K562 (cell line): Measurements from ENCODE around the gene ARL2. TPM values are rescaled to one million over a fixed set of nuclear protein-coding genes. Genes with fewer than 3 reads are reported as not detected.
A peak's percentile ranks its signal among the peaks of the same experiment; 100 is the strongest.

Experiments
- ATAC-seq: fragments of 200-7000 bp; cut with Tn5 transposase; 3 replicates; pipeline ENCODE4 v1.9.1; 2020; ENCODE audit warnings: moderate library complexity
- BruUV-seq: library from RNA; stranded (reverse); fragments of 400-500 nt; replicated peaks from 2 replicates; lab custom pipeline; 2021; lab: Mats Ljungman, UMichigan
- CTCF ChIA-PET: fragments of 300-600 bp; formaldehyde crosslinking; extraction: SDS; loops from one replicate; lab custom pipeline; 2021; ENCODE audit warnings: low intra/inter-chr PET ratio; lab: Yijun Ruan, JAX
- POLR2A ChIA-PET: fragments of 300-600, 350-650 bp; sonication (Branson Sonifier 250); formaldehyde crosslinking; extraction: SDS; loops from one replicate; lab custom pipeline; 2021; ENCODE audit warnings: antibody characterized with exemption, inconsistent platforms; lab: Yijun Ruan, JAX
- DNase-seq, 4 experiments: peaks; one replicate each; pipeline versions ENCODE4 v3.0.0 to v3.0.0-alpha.2; 2011 to 2018; ENCODE audit warnings: low spot score in 3 of 4, mixed read lengths in 3 of 4; ENCODE audit errors: extremely low read depth in 1 of 4
- FAIRE-seq: peaks from 2 replicates; lab custom pipeline; 2011; peaks lifted over from hg19 to GRCh38; lab: Jason Lieb, UNC
- H2AFZ ChIP-seq: 2 replicates; pipeline ENCODE4 v1.6.0; 2011; ENCODE audit warnings: low read depth, low read length, control low read depth, inconsistent platforms
- H3K27ac ChIP-seq: fragments of 200-600 bp; 3 replicates; pipeline ENCODE4 v1.8.0; 2011; ENCODE audit warnings: low read depth, mild to moderate bottlenecking, control low read depth, inconsistent platforms, low read length, moderate library complexity, mixed read lengths; ENCODE audit errors: extremely low read depth
- H3K27me3 ChIP-seq, 2 experiments: fragments of 300-600 bp in 1 of 2; 2 replicates in 1 of 2; 3 replicates in 1 of 2; pipeline versions ENCODE4 v1.6.0 to v1.8.0; 2011; ENCODE audit warnings: inconsistent platforms in 2 of 2, low read length in 2 of 2, mild to moderate bottlenecking in 1 of 2, mixed read lengths in 1 of 2, moderate library complexity in 1 of 2; ENCODE audit not compliant: control insufficient read depth in 2 of 2, insufficient read depth in 2 of 2
- H3K36me3 ChIP-seq: fragments of 300-600 bp; 3 replicates; pipeline ENCODE4 v1.8.0; 2011; ENCODE audit warnings: mild to moderate bottlenecking, low read length, inconsistent platforms; ENCODE audit not compliant: control insufficient read depth, insufficient read depth
- H3K4me1 ChIP-seq, 2 experiments: fragments of 200-600 bp in 1 of 2; replicated peaks in 1 of 2; 2 replicates in 1 of 2; 3 replicates in 1 of 2; pipeline versions ENCODE4 v1.5.1 to v1.8.0; 2011; ENCODE audit warnings: inconsistent platforms in 2 of 2, low read length in 2 of 2, mild to moderate bottlenecking in 1 of 2, mixed read lengths in 1 of 2, moderate library complexity in 1 of 2; ENCODE audit not compliant: control insufficient read depth in 2 of 2, insufficient read depth in 2 of 2
- H3K4me2 ChIP-seq: 2 replicates; pipeline ENCODE4 v1.6.1; 2011; ENCODE audit warnings: low read length, control low read depth, inconsistent platforms, mixed read lengths; ENCODE audit not compliant: insufficient read depth
- H3K4me3 ChIP-seq: fragments of 200-600 bp; sonication (generic), shearing (Covaris generic); 2 replicates; pipeline ENCODE4 v1.5.1; 2016; ENCODE audit warnings: control low read depth, inconsistent platforms
- H3K79me2 ChIP-seq: fragments of 200-600 bp; 3 replicates; pipeline ENCODE4 v1.8.0; 2011; ENCODE audit warnings: low read length, inconsistent platforms; ENCODE audit not compliant: control insufficient read depth, insufficient read depth
- H3K9ac ChIP-seq, 2 experiments: 2 replicates each; pipeline versions ENCODE4 v1.6.0 to v1.6.1; 2011; ENCODE audit warnings: low read depth in 2 of 2, low read length in 2 of 2, control low read depth in 1 of 2, inconsistent platforms in 1 of 2, mild to moderate bottlenecking in 1 of 2, mixed read lengths in 1 of 2; ENCODE audit not compliant: insufficient read depth in 1 of 2
- H3K9me1 ChIP-seq: one replicate; pipeline ENCODE4 v1.6.0; 2011; ENCODE audit warnings: inconsistent platforms, mild to moderate bottlenecking, low read length, moderate library complexity; ENCODE audit not compliant: control insufficient read depth, insufficient read depth
- H3K9me3 ChIP-seq: replicated peaks from 2 replicates; pipeline ENCODE4 v1.5.1; 2011; ENCODE audit warnings: low read depth, low read length, inconsistent platforms; ENCODE audit not compliant: control insufficient read depth, insufficient read depth
- H4K20me1 ChIP-seq: replicated peaks from 2 replicates; pipeline ENCODE4 v1.6.1; 2011; ENCODE audit warnings: low read length, inconsistent platforms, mixed read lengths; ENCODE audit not compliant: control insufficient read depth, insufficient read depth
- ATF3 ChIP-seq, 2 experiments: fragments of 450-650 bp in 1 of 2; sonication (generic) in 1 of 2; formaldehyde crosslinking in 1 of 2; IDR thresholded peaks in 1 of 2; conservative IDR thresholded peaks in 1 of 2; 2 replicates each; pipeline versions ENCODE4 v1.6.1 to v1.8.1; 2016 to 2023; ENCODE audit warnings: mild to moderate bottlenecking in 2 of 2, moderate library complexity in 2 of 2, inconsistent platforms in 1 of 2, missing genetic modification reagents in 1 of 2
- BMI1 ChIP-seq: fragments of 150-350 bp; IDR thresholded peaks from 2 replicates; pipeline ENCODE4 v1.6.1; 2014; ENCODE audit warnings: low read length
- CEBPG ChIP-seq, 3 experiments: fragments of 200-800 bp in 1 of 3; sonication (Bioruptor generic) in 1 of 3; sonication (generic) in 1 of 3; formaldehyde crosslinking in 1 of 3; IDR thresholded peaks in 2 of 3; conservative IDR thresholded peaks in 1 of 3; 2 replicates each; pipeline versions ENCODE4 v1.6.1 to v1.8.0; 2016 to 2022; ENCODE audit warnings: missing compliant biosample characterization in 2 of 3, missing genetic modification characterization in 2 of 3, mild to moderate bottlenecking in 1 of 3, missing genetic modification reagents in 1 of 3
- JUN ChIP-seq, 2 experiments: sonication (generic) in 1 of 2; formaldehyde crosslinking in 1 of 2; IDR thresholded peaks; 2 replicates each; pipeline versions ENCODE4 v1.6.1 to v1.8.0; 2012 to 2022; ENCODE audit warnings: borderline replicate concordance in 2 of 2, mild to moderate bottlenecking in 2 of 2, improper control_type of control experiment in 1 of 2, low read depth in 1 of 2, low read length in 1 of 2, missing genetic modification reagents in 1 of 2
- MED1 ChIP-seq: sonication (generic); formaldehyde crosslinking; IDR thresholded peaks from 2 replicates; pipeline ENCODE4 v1.8.1; 2023; ENCODE audit warnings: missing genetic modification reagents, borderline replicate concordance
- PHF8 ChIP-seq: fragments of 200-600 bp; sonication (generic); IDR thresholded peaks from 2 replicates; pipeline ENCODE4 v1.6.1; 2012; ENCODE audit warnings: mixed run types, mild to moderate bottlenecking, inconsistent platforms, low read length, moderate library complexity, borderline replicate concordance
- PML ChIP-seq: IDR thresholded peaks from 2 replicates; pipeline ENCODE4 v1.6.1; 2012; ENCODE audit warnings: low read length, inconsistent platforms
- PRPF4 ChIP-seq: fragments of 200-400 bp; formaldehyde crosslinking; IDR thresholded peaks from one replicate; pipeline ENCODE4 v1.6.1; 2017; ENCODE audit warnings: low read length, low read depth, mild to moderate bottlenecking; ENCODE audit not compliant: insufficient read depth, poor library complexity, severe bottlenecking
- WGBS: fragments of 100-300 bp; shearing (Covaris generic); methylation state at CpG from one replicate; pipeline ENCODE4 v1.1.6; 2016; ENCODE audit warnings: low coverage, mixed read lengths; ENCODE audit not compliant: insufficient coverage; ENCODE audit errors: missing lambda C conversion rate; 5-methylcytosine and 5-hydroxymethylcytosine counted together
- in situ Hi-C: fragments of 300-500 bp; cut with MboI; formaldehyde crosslinking; loops from 4 replicates; pipeline ENCODE4 v1.15.0; 2018; ENCODE audit warnings: inconsistent platforms, mixed read lengths
- intact Hi-C: fragments of 100-400 bp; cut with micrococcal nuclease; formaldehyde crosslinking; loops from 2 replicates; pipeline ENCODE4 v1.14.2; 2022
- polyA plus RNA-seq, 8 experiments: library from polyadenylated mRNA; depleted of rRNA in 4 of 8; stranded (reverse) in 5 of 8; unstranded in 3 of 8; fragments of >200 nt; fragmentation: Nextera tagmentation in 2 of 8; fragmentation: Illumina TruSeq in 1 of 8; extraction: Ambion mirVana in 2 of 8; extraction: Trizol in 1 of 8; gene quantifications; 2 replicates each; pipeline versions ENCODE4 v1.2.1 to v1.2.3, GENCODE V29; 2011 to 2014; ENCODE audit warnings: inconsistent platforms in 1 of 8, missing spikeins in 1 of 8
- total RNA-seq, 7 experiments: library from RNA; depleted of rRNA in 6 of 7; stranded (reverse); fragments of >200 nt in 6 of 7; fragmentation: Illumina TruSeq in 2 of 7; extraction: Trizol in 2 of 7; gene quantifications; 2 replicates each; pipeline versions ENCODE4 v1.2.1 to v1.2.3, GENCODE V29; 2011 to 2021; ENCODE audit warnings: low replicate concordance in 1 of 7

Gene ARL2
- total and polyA plus RNA-seq, 9 of the 15 experiments (the other 6 are each of a cell fraction or from before 2014, with no cell fraction given): 5.7 to 154 (median 92.2) TPM

GRCh38 chr11:64967375-64967774 lies 46.6 kb upstream of the ARL2 start:
- H3K4me1 ChIP-seq: peaks cover 4 to 12% of the 10 kb centered on the region in 2 experiments; a peak in 4 of 5 replicates
- POLR2A ChIA-PET: no interaction called here
- FAIRE-seq (no peak), ATAC-seq (no peak), DNase-seq (no peak)
- H3K36me3 ChIP-seq: no peaks in the 10 kb centered on the region
- TF ChIP-seq PRPF4: no peak
- TF ChIP-seq BMI1: no peak
- TF ChIP-seq PHF8: no peak
- H3K4me2 ChIP-seq: no peak overlapping the region
- WGBS: 44% methylated on average over 3 of the region's 3 CpGs
- H3K9me3 ChIP-seq: no peaks in the 10 kb centered on the region
- no peak overlapping the region for H3K9ac ChIP-seq
- no peak overlapping the region for H2AFZ ChIP-seq
- BruUV-seq: no TSS peak
- intact Hi-C loops: no loop called here
- no peaks in the 10 kb centered on the region for H3K27me3 ChIP-seq
- CTCF ChIA-PET: no interaction called here
- no peak overlapping the region for H3K4me3 ChIP-seq
- no peak overlapping the region for H3K27ac ChIP-seq
- in situ Hi-C loops: no loop called here
- no peaks in the 10 kb centered on the region for H4K20me1 ChIP-seq
- no peaks in the 10 kb centered on the region for H3K79me2 ChIP-seq
- no peaks in the 10 kb centered on the region for H3K9me1 ChIP-seq

- H2AFZ ChIP-seq: no peak overlapping the region
- H3K4me2 ChIP-seq: no peak overlapping the region
- no peak overlapping the region for H3K27ac ChIP-seq
- TF ChIP-seq ATF3 (IDR thresholded peaks at IDR 0.05) (peak; percentile 82), ATF3 (CRISPR knock-in tag; conservative IDR thresholded peaks at IDR 0.05) (no peak), CEBPG (CRISPR knock-in tag; IDR thresholded peaks at IDR 0.05) (no peak), CEBPG (tag; conservative IDR thresholded peaks at IDR 0.05 in 1 of 2, IDR thresholded peaks at IDR 0.05 in 1 of 2) (peak in 1 of 2 experiments; percentile 24; a peak in 1 of 4 replicates), MED1 (CRISPR knock-in tag) (no peak), PML (no peak), JUN (IDR thresholded peaks at IDR 0.05; ENCODE audit: borderline replicate concordance, low read depth, low read length) (0 out of 2 replicates have a peak, but pooled peaks have one; percentile 53), JUN (CRISPR knock-in tag; IDR thresholded peaks at IDR 0.05; ENCODE audit: borderline replicate concordance) (no peak)
- no peak for ATAC-seq
- FAIRE-seq: no peak
- H3K9ac ChIP-seq: no peak overlapping the region
- DNase-seq: no peak
- CTCF ChIA-PET: no interaction called here
- H4K20me1 ChIP-seq: no peaks in the 10 kb centered on the region
- in situ Hi-C loops: no loop called here
- no peaks in the 10 kb centered on the region for H3K9me3 ChIP-seq
- no peaks in the 10 kb centered on the region for H3K27me3 ChIP-seq
- H3K79me2 ChIP-seq: no peaks in the 10 kb centered on the region
- no peaks in the 10 kb centered on the region for H3K9me1 ChIP-seq
- POLR2A ChIA-PET: interaction anchor here (0.7 to 0.8 kb wide), 2 partner anchors 15 to 43 kb away, joined by 3 read pairs; no protein-coding TSS in a partner anchor
- BruUV-seq: no TSS peak
- H3K36me3 ChIP-seq: no peaks in the 10 kb centered on the region
- intact Hi-C loops: no loop called here
- no peak overlapping the region for H3K4me3 ChIP-seq
- peaks cover 4 to 12% of the 10 kb centered on the region in 2 experiments; a peak in 4 of 5 replicates for H3K4me1 ChIP-seq
- WGBS: 12% methylated on average over 5 of the region's 5 CpGs
Observed at GRCh38 chr11:64969209-64969608, 44.8 kb upstream of the ARL2 start.
